ENCODE data around the gene CDH22.

CDH22 gene

GRCh38 chr20:46343975-46344357 is 35.7 kb upstream of the CDH22 start:
- DNase-seq (ENCODE audit: low spot score): no peak

GRCh38 chr20:46343348-46343974 is 35.2 kb upstream of the CDH22 start:
- no peak for DNase-seq (ENCODE audit: low spot score)

- DNase-seq (ENCODE audit: low spot score): no peak
Observed at GRCh38 chr20:46342451-46343347, 34.4 kb upstream of the CDH22 start.

DNA sequence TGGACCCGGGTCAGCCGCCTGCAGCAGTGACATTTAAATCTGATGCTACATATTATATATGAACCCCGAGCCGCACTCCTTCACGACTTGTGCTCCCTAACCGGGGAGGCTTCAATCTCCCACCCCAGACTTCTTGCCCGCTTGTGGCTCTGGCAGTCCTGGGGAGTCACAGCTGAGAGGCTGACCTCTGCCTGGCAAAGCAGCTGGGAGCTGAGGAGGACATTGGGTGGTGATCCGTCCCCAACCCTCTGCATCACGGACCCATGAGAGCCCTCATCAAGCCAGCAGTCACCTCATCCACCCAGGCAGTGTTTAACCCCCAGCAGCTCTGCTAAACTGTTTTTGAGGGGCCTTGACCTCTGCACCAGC is 33.7 kb upstream of the CDH22 start:
- no peak for DNase-seq (ENCODE audit: low spot score)

DNA sequence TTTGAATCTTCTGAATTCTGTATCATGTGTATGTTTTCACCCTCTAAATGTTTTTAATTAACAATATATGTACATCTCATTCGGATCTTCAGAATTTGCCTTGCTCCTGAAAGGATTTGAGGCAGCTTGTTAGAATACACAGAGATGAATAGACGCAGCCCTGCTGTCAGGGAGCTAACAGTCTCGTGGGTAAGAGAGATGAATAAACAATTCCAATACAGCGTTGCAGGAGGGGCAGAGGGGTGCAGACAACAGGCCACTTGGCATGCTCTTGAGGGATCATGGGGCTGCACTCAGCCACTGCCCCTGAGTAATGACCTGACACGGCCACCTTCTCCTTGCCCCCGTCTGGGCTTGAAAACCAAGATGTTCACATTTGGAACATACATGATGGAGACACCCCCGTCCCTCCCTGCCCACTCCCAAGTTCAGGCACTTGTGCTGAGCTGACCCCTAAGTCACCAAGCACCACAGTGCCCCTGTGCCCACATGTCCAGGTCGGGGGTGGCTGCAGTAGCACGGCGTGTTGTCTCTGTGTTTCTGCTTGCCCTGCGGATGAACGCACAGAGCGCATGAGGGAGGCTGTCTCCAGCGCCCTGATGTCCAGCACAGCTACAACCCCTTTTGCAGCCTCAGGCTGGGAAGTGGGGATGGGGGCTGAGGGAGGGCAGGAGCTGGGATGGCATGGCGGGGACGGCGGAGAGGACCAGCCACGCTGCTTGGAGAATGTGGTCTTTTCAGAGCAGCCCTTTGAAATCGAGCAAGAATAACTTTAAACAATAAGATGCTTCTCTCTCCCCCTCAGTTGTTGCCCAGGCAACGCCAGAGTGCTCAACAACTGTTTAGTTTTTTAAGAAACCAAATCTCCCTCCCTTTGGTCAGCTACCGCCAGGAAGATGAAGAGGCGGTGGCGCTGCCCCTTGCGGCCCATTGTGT is 33.0 kb upstream of the CDH22 start:
- no peak for DNase-seq (ENCODE audit: low spot score)

GRCh38 chr20:46339037-46339436 is 30.7 kb upstream of the CDH22 start:
- DNase-seq (ENCODE audit: low spot score): no peak

GRCh38 chr20:46336735-46337134 is 28.4 kb upstream of the CDH22 start:
- no peak for DNase-seq (ENCODE audit: low spot score)

DNA sequence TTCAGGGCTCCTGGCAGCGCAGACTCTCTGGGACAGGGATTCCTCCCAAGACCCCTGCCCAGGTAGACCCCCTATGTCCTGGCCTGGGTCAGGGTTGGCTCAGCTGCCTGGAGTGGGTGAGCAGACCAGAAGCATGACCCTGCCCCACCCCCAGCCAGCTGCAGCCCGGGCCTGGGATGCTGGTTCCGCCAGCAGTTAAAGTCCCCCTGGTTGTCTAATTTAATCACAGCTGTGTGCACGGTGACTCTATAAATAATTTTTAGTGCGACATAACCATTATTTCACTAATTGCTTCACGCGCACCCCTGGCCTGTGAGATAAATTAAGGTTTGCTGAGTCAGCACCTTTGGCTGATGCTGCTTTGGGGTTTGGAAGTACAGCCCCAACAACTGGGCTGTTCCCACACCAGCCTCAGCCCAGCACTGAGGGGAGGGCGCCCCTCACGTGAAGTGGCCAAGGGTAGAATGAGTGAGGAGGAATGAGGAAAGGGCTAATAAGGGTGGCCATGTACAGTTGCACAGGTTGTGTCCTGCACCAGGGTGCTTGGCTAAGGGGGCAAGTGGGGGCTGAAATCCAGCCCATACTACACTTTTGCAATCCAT is 26.1 kb upstream of the CDH22 start:
- DNase-seq (ENCODE audit: low spot score): no peak

GRCh38 chr20:46333161-46333991 is 25.1 kb upstream of the CDH22 start:
- DNase-seq (ENCODE audit: low spot score): no peak

- no peak for DNase-seq (ENCODE audit: low spot score)
Observed at GRCh38 chr20:46332373-46333160, 24.3 kb upstream of the CDH22 start.

DNA sequence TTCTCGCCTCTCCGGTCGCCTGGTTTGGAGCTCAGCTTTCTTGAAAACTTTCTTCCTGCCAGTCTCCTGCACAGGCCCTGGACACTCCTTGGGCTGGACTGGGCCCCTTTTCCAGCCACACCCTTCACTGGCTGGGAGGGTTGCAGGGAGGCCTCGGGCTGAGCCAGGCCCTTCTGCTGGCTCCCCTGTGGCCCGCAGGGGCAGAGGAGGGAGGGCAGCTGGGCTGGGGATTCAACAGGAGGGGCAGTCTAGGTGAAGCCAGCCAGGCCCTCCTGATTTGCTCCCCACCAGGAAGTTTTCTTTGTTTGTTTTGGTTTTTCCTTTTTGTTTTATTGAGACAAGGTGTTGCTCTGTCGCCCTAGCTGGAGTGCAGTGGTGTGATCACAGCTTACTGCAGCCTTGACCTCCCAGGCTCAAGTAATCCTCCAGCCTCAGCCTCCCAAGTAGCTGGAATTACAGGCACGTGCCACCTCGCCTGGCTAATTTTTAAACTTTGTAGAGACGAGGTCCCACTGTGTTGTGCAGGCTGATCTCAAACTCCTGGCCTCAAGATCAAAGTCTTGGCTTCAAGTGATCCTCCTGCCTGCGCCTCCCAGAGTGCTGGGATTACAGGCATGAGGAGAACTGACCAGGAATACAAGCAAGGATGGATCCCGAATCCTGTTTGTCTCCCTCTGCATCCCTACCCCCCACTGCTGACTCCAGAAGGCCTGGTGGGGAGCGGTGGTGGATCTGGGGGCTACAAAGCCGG is 23.5 kb upstream of the CDH22 start:
- no peak for DNase-seq (ENCODE audit: low spot score)

- no peak for DNase-seq (ENCODE audit: low spot score)
Observed at GRCh38 chr20:46330831-46331371, 22.6 kb upstream of the CDH22 start.

DNA sequence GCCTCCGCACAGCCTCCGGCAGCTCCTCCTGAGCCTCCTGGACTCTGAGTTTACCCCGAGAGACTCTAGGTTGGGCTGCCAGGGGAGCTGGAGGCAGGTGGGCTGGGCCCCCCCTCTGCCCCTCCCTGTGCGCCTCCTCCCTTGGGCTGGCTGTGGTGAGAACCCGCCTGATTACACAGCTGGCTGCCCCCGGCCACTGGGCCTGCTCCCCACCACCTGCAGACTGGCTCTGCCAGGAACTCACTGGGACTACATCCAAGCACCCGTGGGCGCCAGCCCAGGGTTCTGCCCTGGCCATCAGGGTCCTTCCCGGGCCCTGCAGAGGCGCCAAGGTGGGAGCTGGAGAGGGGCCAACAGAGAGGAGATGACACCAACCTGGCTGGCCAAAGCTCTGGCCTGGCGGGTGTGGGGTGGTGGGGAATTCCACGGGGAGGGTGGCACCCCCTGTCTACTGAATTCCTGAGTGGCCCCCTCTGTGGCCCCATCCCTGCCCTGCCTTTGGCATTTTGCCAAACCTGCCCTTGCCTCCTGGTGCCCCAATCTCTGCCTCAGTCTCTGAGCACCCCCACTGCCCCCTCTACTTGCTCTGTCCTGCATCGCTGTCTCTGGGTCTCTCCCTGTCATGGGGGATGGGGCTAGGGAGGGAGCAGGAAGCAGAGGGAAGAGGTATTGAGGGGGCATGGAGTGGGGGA is 21.9 kb upstream of the CDH22 start:
- no peak for DNase-seq (ENCODE audit: low spot score)

GRCh38 chr20:46328200-46328882 is 20.0 kb upstream of the CDH22 start:
- no peak for DNase-seq (ENCODE audit: low spot score)

GRCh38 chr20:46327557-46327956 is 19.3 kb upstream of the CDH22 start:
- no peak for DNase-seq (ENCODE audit: low spot score)

DNA sequence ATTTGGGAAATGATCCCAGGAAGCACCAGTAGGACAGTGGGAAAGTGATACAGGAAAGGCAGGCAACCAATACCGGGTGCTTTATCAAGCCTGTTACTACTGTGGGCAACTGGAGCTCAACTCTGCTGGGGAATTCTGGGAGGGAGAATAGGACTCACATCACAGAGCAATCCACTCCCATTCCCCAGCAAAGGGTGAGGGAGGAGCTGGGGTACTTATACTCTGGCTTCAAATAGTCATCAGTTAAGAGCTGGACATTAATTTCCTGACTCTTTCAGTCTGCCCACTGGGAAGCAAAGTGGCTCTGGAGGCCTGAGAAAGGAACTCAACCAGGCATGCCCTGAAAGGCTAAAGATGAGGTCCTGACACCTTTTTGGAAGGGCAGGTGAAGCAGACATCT is 17.5 kb upstream of the CDH22 start:
- no peak for DNase-seq (ENCODE audit: low spot score)

- peak; percentile 50 for DNase-seq (ENCODE audit: low spot score)
Observed at GRCh38 chr20:46324960-46325703, 16.8 kb upstream of the CDH22 start.

Measured in hepatic stellate cell (primary cell).